GM12878 (cell line): Measurements from ENCODE around the gene PRKG1. TPM values are rescaled to one million over a fixed set of nuclear protein-coding genes. Genes with fewer than 3 reads are reported as not detected.

Experiments used
- ATAC-seq: fragments of 200-7000 bp; cut with Tn5 transposase; 3 replicates; pipeline ENCODE4 v1.9.1; 2020; ENCODE audit warnings: mild to moderate bottlenecking, moderate library complexity
- BruUV-seq: library from RNA; stranded (reverse); fragments of 400-500 nt; replicated peaks from 2 replicates; lab custom pipeline; 2021; lab: Mats Ljungman, UMichigan
- CTCF ChIA-PET: fragments of 300-600 bp; sonication (Branson Sonifier 250); formaldehyde crosslinking; extraction: SDS; loops from one replicate; lab custom pipeline; 2021; ENCODE audit warnings: inconsistent platforms; lab: Yijun Ruan, JAX
- POLR2A ChIA-PET: fragments of 350-600 bp; formaldehyde crosslinking; extraction: SDS; loops from one replicate; lab custom pipeline; 2021; ENCODE audit warnings: inconsistent platforms; lab: Charles Lee
- RAD21 ChIA-PET: fragments of 300-600 bp; sonication (Branson Sonifier 250); formaldehyde crosslinking; loops from one replicate; lab custom pipeline; 2023; ENCODE audit warnings: antibody characterized with exemption; ENCODE audit not compliant: unreplicated experiment; lab: Charles Lee
- SMC1A ChIA-PET: fragments of 300-600 bp; sonication (Branson Sonifier 250); formaldehyde crosslinking; loops from one replicate; lab custom pipeline; 2023; ENCODE audit not compliant: unreplicated experiment, uncharacterized antibody; lab: Charles Lee
- DNase-seq: peaks from one replicate; pipeline ENCODE4 v3.0.0-alpha.2; 2011; ENCODE audit warnings: low read depth, low spot score
- FAIRE-seq: peaks from 3 replicates; lab custom pipeline; 2011; peaks lifted over from hg19 to GRCh38; lab: Jason Lieb, UNC
- H2AFZ ChIP-seq: 2 replicates; pipeline ENCODE4 v1.6.0; 2011; ENCODE audit warnings: low read depth, low read length, control low read depth; ENCODE audit not compliant: control insufficient read depth
- H3K27ac ChIP-seq: 2 replicates; pipeline ENCODE4 v1.5.1; 2011; ENCODE audit warnings: control low read depth; ENCODE audit not compliant: control insufficient read depth, insufficient read depth
- H3K27me3 ChIP-seq, 2 experiments: replicated peaks in 1 of 2; 2 replicates each; pipeline versions ENCODE4 v1.6.0 to v1.6.1; 2011; ENCODE audit warnings: low read length in 1 of 2; ENCODE audit not compliant: control insufficient read depth in 2 of 2, insufficient read depth in 2 of 2
- H3K36me3 ChIP-seq, 2 experiments: 2 replicates each; pipeline ENCODE4 v1.5.1; 2011; ENCODE audit warnings: low read length in 1 of 2; ENCODE audit not compliant: control insufficient read depth in 2 of 2, insufficient read depth in 2 of 2
- H3K4me1 ChIP-seq: 2 replicates; pipeline ENCODE4 v1.6.1; 2011; ENCODE audit warnings: mild to moderate bottlenecking, low read length, moderate library complexity, mixed read lengths; ENCODE audit not compliant: control insufficient read depth, insufficient read depth
- H3K4me2 ChIP-seq: 2 replicates; pipeline ENCODE4 v1.6.0; 2011; ENCODE audit warnings: control low read depth; ENCODE audit not compliant: control insufficient read depth, insufficient read depth
- H3K4me3 ChIP-seq: fragments of 200-600 bp; sonication (generic); 2 replicates; pipeline ENCODE4 v1.5.1; 2016
- H3K79me2 ChIP-seq: 2 replicates; pipeline ENCODE4 v1.6.0; 2011; ENCODE audit warnings: low read length; ENCODE audit not compliant: control insufficient read depth, insufficient read depth
- H3K9ac ChIP-seq: 2 replicates; pipeline ENCODE4 v1.8.0; 2011; ENCODE audit warnings: low read length, control low read depth, mixed read lengths; ENCODE audit not compliant: control insufficient read depth, insufficient read depth
- H3K9me3 ChIP-seq: replicated peaks from 3 replicates; pipeline ENCODE4 v1.5.1; 2011; ENCODE audit warnings: mild to moderate bottlenecking, low read length; ENCODE audit not compliant: control insufficient read depth, insufficient read depth
- H4K20me1 ChIP-seq: 2 replicates; pipeline ENCODE4 v1.6.0; 2011; ENCODE audit not compliant: control insufficient read depth, insufficient read depth
- CEBPB ChIP-seq, 2 experiments: fragments of 150-350 bp in 1 of 2; IDR thresholded peaks; 2 replicates each; pipeline ENCODE4 v1.6.1; 2012 to 2014; ENCODE audit warnings: low read depth in 2 of 2, low read length in 2 of 2, borderline replicate concordance in 1 of 2, inconsistent platforms in 1 of 2
- CEBPZ ChIP-seq: fragments of 150-350 bp; IDR thresholded peaks from 2 replicates; pipeline ENCODE4 v1.6.1; 2016; ENCODE audit warnings: low read depth, low read length
- CTCF ChIP-seq, 3 experiments: IDR thresholded peaks in 2 of 3; conservative IDR thresholded peaks in 1 of 3; 2 replicates each; pipeline ENCODE4 v1.5.1; 2011; ENCODE audit warnings: low read depth in 3 of 3, low read length in 3 of 3, mild to moderate bottlenecking in 3 of 3, control low read depth in 2 of 3, moderate library complexity in 2 of 3, inconsistent platforms in 1 of 3, mixed read lengths in 1 of 3; ENCODE audit not compliant: control insufficient read depth in 2 of 3, insufficient read depth in 1 of 3; ENCODE audit errors: extremely low read depth in 1 of 3
- FOS ChIP-seq: IDR thresholded peaks from 3 replicates; pipeline ENCODE4 v1.6.1; 2011; ENCODE audit warnings: borderline replicate concordance; ENCODE audit not compliant: insufficient read length; ENCODE audit errors: extremely low read depth
- MTA2 ChIP-seq: fragments of 450-650 bp; IDR thresholded peaks from 2 replicates; pipeline ENCODE4 v1.6.1; 2016; ENCODE audit warnings: low read depth, mild to moderate bottlenecking, moderate library complexity
- NFXL1 ChIP-seq: fragments of 450-650 bp; IDR thresholded peaks from 2 replicates; pipeline ENCODE4 v1.6.1; 2017; ENCODE audit warnings: antibody characterized with exemption, mild to moderate bottlenecking, borderline replicate concordance
- SUPT20H ChIP-seq: IDR thresholded peaks from 2 replicates; pipeline ENCODE4 v1.6.1; 2011; ENCODE audit warnings: low read depth, mild to moderate bottlenecking, low read length, moderate library complexity, borderline replicate concordance; ENCODE audit not compliant: control insufficient read depth
- WGBS: methylation state at CpG from one replicate; pipeline ENCODE4 v1.1.6; 2016; ENCODE audit warnings: low lambda C conversion rate; ENCODE audit not compliant: insufficient replicate concordance, insufficient coverage; ENCODE audit errors: missing lambda C conversion rate; 5-methylcytosine and 5-hydroxymethylcytosine counted together
- in situ Hi-C: fragments of 300-500 bp; cut with MboI; formaldehyde crosslinking; loops from 9 replicates; pipeline ENCODE4 v1.14.3; 2018; ENCODE audit warnings: mixed read lengths
- intact Hi-C: fragments of 100-400 bp; cut with micrococcal nuclease; formaldehyde crosslinking; loops from one replicate; pipeline ENCODE4 v1.14.2; 2022; ENCODE audit not compliant: unreplicated experiment
- polyA plus RNA-seq, 11 experiments: library from polyadenylated mRNA; depleted of rRNA in 4 of 11; unstranded in 6 of 11; stranded (reverse) in 5 of 11; fragments of >200 nt; fragmentation: Nextera tagmentation in 4 of 11; fragmentation: Illumina TruSeq in 1 of 11; extraction: Ambion mirVana in 4 of 11; extraction: Trizol in 1 of 11; gene quantifications; 1 replicate in 1 of 11; 2 replicates in 10 of 11; pipeline versions ENCODE4 v1.2.1 to v1.2.3, GENCODE V29; 2011 to 2016; ENCODE audit warnings: inconsistent platforms in 2 of 11, missing spikeins in 2 of 11, low read depth in 1 of 11
- total RNA-seq, 4 experiments: library from RNA; depleted of rRNA in 3 of 4; stranded (reverse); fragments of >200 nt in 3 of 4; fragmentation: Illumina TruSeq in 1 of 4; extraction: Trizol in 1 of 4; gene quantifications; 2 replicates each; pipeline versions ENCODE4 v1.2.1 to v1.2.3, GENCODE V29; 2013 to 2021

Gene PRKG1
- total and polyA plus RNA-seq, 10 of the 15 experiments (the other 5 are each of a cell fraction or from before 2014, with no cell fraction given), result 0.04 to 0.05 TPM; not detected in 8

GRCh38 chr10:51786016-51786683 is 711.9 kb downstream of the PRKG1 start:
- H3K4me2 ChIP-seq, result no peak overlapping the region
- no peaks in the 10 kb centered on the region for H4K20me1 ChIP-seq
- H3K27me3 ChIP-seq, result no peaks in the 10 kb centered on the region
- in situ Hi-C loops, result no loop called here
- no peaks in the 10 kb centered on the region for H3K36me3 ChIP-seq
- ATAC-seq, result no peak
- no peak for FAIRE-seq
- no peak overlapping the region for H2AFZ ChIP-seq
- H3K9ac ChIP-seq, result no peak overlapping the region
- WGBS, result 17% methylated on average over 4 of the region's 4 CpGs
- RAD21 ChIA-PET, result no interaction called here
- DNase-seq, result no peak
- TF ChIP-seq CEBPB (IDR thresholded peaks at IDR 0.05; ENCODE audit: borderline replicate concordance in 1 of 2, low read depth in 2 of 2, low read length in 2 of 2) (no peak), CEBPZ (no peak), FOS (no peak), CTCF (IDR thresholded peaks at IDR 0.05 in 2 of 3, conservative IDR thresholded peaks at IDR 0.05 in 1 of 3; ENCODE audit: control insufficient read depth in 2 of 3, extremely low read depth in 1 of 3, insufficient read depth in 1 of 3, low read depth in 3 of 3, low read length in 3 of 3) (no peak), MTA2 (no peak), SUPT20H (no peak), NFXL1 (no peak)
- BruUV-seq, result no TSS peak
- intact Hi-C loops, result no loop called here
- H3K27ac ChIP-seq, result no peak overlapping the region
- H3K9me3 ChIP-seq, result no peaks in the 10 kb centered on the region
- SMC1A ChIA-PET, result interaction anchor here (1.6 to 1.7 kb wide), 2 partner anchors 18 to 397 kb away, joined by 3 to 5 read pairs; no protein-coding TSS in a partner anchor
- no peak overlapping the region for H3K4me3 ChIP-seq
- H3K79me2 ChIP-seq, result no peaks in the 10 kb centered on the region
- CTCF ChIA-PET, result interaction anchor here (0.9 to 3.9 kb wide), 3 partner anchors 11 to 17 kb away, joined by 3 to 11 read pairs (median 3); no protein-coding TSS in a partner anchor
- POLR2A ChIA-PET, result no interaction called here
- no peaks in the 10 kb centered on the region for H3K4me1 ChIP-seq
